Lower lobe of right lung (tissue), 2 donors: ENCODE measurements around the gene SART1. TPM values are rescaled to one million over a fixed set of nuclear protein-coding genes. Genes with fewer than 3 reads are reported as not detected.
A peak's percentile ranks its signal among the peaks of the same experiment; 100 is the strongest.

ENCODE experiments used
- ATAC-seq, 2 donors: fragments of 200-7000 bp; cut with Tn5 transposase; one replicate each; pipeline ENCODE4 v1.9.1; 2020 to 2022; ENCODE audit warnings: mild to moderate bottlenecking in 2 of 2, moderate library complexity in 2 of 2
- DNase-seq: peaks from one replicate; pipeline ENCODE4 v3.0.0-alpha.2; 2020
- H3K27ac ChIP-seq: fragments of 200-600 bp; one replicate; pipeline ENCODE4 v1.8.0; 2022
- H3K27me3 ChIP-seq: fragments of 200-600 bp; one replicate; pipeline ENCODE4 v1.8.0; 2022; ENCODE audit warnings: low read depth
- H3K36me3 ChIP-seq: fragments of 200-600 bp; one replicate; pipeline ENCODE4 v1.8.0; 2022; ENCODE audit warnings: mild to moderate bottlenecking
- H3K4me1 ChIP-seq: fragments of 200-600 bp; one replicate; pipeline ENCODE4 v1.8.0; 2022
- H3K4me3 ChIP-seq: fragments of 200-600 bp; one replicate; pipeline ENCODE4 v1.8.0; 2022; ENCODE audit warnings: mild to moderate bottlenecking
- H3K9me3 ChIP-seq: fragments of 200-600 bp; one replicate; pipeline ENCODE4 v1.8.0; 2022
- intact Hi-C: fragments of 100-400 bp; cut with DNase I; formaldehyde crosslinking; loops from one replicate; pipeline ENCODE4 v1.11.0; 2022
- total RNA-seq: library from RNA; stranded (reverse); fragmentation: NEBNext Ultra II Directional; extraction: Animal tissue kit (Norgen Biotek cat#: 25700); gene quantifications from one replicate; pipeline ENCODE4 v1.2.1, GENCODE V29; 2021
- TF ChIP-seq, protein P1 (sequence below): fragments of 200-600 bp; IDR thresholded peaks from one replicate; pipeline ENCODE4 v1.8.0; 2022; ENCODE audit warnings: antibody characterized with exemption, mild to moderate bottlenecking
- donor health status: DM: no; HTN: yes; CAD: no; lungs with severe emphysema.

SART1 gene
- total RNA-seq, 1 donor from 2014 or later: 51.0 TPM

DNA sequence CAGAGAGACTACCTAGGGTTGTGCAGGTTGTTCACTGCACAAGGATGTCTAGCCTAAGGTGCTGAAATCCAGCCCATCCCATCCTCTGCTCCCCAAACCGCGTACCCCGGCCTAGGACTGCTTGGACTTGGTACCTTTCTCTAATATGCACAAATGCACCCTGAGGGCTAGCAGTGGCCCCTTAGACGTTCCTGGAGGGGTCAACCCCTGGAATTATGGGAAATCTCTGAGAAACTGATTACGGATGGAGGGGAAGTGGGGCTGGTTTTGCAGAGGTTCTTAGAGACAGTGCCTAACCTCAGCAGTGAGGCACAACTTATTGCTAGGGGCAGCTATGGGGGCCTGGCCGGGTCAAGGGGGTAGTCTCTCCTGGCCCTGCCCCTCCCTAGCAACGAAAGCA lies 45.1 kb upstream of the SART1 start:
- intact Hi-C loops: no loop called here
- H3K27me3 ChIP-seq: no peaks in the 10 kb centered on the region
- DNase-seq (no peak), ATAC-seq (no peak)
- no peaks in the 10 kb centered on the region for H3K9me3 ChIP-seq
- H3K27ac ChIP-seq: peak overlapping the region; percentile 67
- H3K36me3 ChIP-seq: peaks cover 8% of the 10 kb centered on the region
- TF ChIP-seq, protein P1, sequence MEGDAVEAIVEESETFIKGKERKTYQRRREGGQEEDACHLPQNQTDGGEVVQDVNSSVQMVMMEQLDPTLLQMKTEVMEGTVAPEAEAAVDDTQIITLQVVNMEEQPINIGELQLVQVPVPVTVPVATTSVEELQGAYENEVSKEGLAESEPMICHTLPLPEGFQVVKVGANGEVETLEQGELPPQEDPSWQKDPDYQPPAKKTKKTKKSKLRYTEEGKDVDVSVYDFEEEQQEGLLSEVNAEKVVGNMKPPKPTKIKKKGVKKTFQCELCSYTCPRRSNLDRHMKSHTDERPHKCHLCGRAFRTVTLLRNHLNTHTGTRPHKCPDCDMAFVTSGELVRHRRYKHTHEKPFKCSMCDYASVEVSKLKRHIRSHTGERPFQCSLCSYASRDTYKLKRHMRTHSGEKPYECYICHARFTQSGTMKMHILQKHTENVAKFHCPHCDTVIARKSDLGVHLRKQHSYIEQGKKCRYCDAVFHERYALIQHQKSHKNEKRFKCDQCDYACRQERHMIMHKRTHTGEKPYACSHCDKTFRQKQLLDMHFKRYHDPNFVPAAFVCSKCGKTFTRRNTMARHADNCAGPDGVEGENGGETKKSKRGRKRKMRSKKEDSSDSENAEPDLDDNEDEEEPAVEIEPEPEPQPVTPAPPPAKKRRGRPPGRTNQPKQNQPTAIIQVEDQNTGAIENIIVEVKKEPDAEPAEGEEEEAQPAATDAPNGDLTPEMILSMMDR: no peak
- no peak overlapping the region for H3K4me3 ChIP-seq
- H3K4me1 ChIP-seq: peaks cover 61% of the 10 kb centered on the region

DNA sequence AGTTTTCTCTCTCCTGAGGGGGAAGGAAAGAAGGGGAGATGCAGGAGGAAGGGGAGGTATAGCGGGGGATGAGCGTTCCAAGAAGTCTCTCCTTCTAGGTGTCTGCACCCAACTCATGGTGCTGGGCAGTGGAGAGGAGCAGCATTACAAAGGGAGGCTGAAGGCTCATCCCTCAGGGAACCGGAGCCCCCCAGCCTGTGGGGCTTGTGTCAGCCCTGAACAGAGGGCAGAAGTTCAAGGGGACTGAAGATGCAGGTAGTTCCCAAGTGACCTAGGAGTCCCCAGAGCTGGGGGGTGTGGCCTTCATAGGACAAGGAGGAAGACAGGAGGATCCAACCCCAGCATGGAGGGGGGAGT lies 44.5 kb upstream of the SART1 start:
- TF ChIP-seq, protein P1: no peak
- ATAC-seq: no peak
- H3K27ac ChIP-seq: no peak overlapping the region
- H3K27me3 ChIP-seq: no peaks in the 10 kb centered on the region
- peak overlapping the region; percentile 98 for H3K4me3 ChIP-seq
- H3K36me3 ChIP-seq: peaks cover 11% of the 10 kb centered on the region
- peaks cover 54% of the 10 kb centered on the region for H3K4me1 ChIP-seq
- H3K9me3 ChIP-seq: no peaks in the 10 kb centered on the region
- intact Hi-C loops: no loop called here
- DNase-seq: no peak

DNA sequence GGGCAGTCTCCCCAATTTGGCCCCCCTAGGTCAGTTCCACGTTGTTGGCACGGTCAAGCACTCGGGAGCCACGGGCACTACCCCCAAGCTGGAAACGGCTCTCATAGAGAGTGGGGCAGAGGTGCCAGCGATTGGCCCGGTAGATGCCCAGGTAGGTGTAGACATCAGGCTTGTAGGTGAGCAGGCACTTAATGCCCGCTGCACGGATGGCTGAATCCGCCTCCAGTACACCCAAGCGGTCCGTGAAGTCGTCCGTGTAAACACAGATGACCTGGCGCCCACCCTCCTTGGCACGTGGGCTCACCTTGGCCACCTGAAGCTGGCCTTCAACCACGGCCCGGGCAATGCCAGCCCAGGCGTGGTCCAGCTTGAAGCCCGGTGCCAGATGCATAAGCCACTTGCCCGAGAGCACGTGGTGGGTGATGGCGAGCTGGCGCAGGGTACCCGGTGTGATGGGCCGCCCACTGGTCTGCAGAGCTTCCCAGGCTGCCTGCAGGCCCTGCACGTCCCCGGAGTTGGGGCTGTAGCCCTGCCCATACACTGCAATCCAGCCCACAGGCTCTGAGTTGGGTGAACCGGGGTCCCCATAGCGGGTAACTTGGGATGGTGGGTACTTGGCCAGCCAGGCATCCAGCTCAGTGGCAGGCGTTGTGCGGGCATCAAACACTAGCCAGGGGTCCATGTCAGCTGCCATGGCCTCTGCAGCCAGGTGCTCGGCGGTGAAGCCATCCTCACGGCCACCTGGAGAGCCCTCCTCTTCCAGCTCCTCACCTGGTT lies 43.9 kb upstream of the SART1 start:
- H3K36me3 ChIP-seq: peaks cover 17% of the 10 kb centered on the region
- intact Hi-C loops: no loop called here
- H3K27me3 ChIP-seq: no peaks in the 10 kb centered on the region
- peaks cover 51% of the 10 kb centered on the region for H3K4me1 ChIP-seq
- DNase-seq (no peak), ATAC-seq (no peak)
- no peaks in the 10 kb centered on the region for H3K9me3 ChIP-seq
- H3K27ac ChIP-seq: peak overlapping the region; percentile 97
- peak overlapping the region; percentile 98 for H3K4me3 ChIP-seq
- TF ChIP-seq, protein P1: no peak

DNA sequence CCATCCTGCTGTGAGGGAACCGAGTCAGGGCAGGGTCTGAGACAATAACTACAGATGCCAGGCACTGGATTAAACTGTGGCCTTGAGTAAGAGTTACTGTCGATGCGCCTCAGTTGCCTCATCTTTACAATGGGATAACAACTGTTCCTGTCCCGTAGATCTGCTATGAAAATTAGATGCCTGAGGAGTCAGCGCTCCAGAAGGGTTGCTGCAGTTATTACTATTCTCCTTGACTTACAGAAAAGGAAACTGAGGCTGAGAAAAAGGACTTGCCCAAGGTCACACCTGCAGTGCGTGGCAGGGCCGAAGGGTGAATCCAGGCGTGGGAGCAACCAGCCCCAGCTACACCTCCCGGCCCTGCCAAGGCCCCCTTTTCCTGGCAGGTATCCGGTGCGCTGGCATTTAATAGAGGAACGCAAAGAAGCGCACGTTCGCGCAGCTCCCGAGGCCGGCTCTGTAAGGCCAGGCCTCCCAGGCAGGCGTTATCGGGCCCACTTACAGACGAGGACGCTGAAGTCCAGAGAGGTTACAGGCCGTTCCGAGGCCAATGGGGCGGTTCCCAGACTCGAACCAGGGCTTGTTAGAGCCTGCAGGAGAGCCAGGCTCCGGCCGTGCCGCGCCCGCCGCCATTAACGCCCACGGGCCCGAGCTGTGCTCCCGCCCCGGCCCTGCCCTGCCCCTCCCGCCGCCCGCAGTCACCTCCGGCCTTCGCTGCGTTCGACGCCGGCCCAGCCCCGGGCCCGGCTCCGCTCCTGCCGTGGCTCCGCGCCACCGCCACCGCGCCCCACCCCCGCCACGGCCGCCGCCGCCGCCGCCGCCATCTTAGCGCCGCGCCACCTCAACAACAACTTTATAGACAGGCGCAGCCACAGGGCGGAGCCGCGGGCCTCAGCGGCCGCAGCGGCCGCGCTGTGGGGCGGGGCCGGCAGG lies 43.1 kb upstream of the SART1 start, which contains the start of gene C11orf68:
C11orf68 (minus strand) TSS at position 852 of the 930 bp plus-strand sequence; CDS start at position 821, 31 bp downstream.
- Histone ChIP-seq H3K27ac (peak within 1 kb of the TSS; percentile 97), H3K4me3 (peak within 1 kb of the TSS; percentile 99), H3K9me3 (no peaks in the 10 kb centered on the region), H3K36me3 (peaks cover 26% of the 10 kb centered on the region), H3K27me3 (no peaks in the 10 kb centered on the region), H3K4me1 (peaks cover 51% of the 10 kb centered on the region)
- DNase-seq (no peak), ATAC-seq (no peak)
- TF ChIP-seq, protein P1: no peak
- intact Hi-C loops: no loop called here

DNA sequence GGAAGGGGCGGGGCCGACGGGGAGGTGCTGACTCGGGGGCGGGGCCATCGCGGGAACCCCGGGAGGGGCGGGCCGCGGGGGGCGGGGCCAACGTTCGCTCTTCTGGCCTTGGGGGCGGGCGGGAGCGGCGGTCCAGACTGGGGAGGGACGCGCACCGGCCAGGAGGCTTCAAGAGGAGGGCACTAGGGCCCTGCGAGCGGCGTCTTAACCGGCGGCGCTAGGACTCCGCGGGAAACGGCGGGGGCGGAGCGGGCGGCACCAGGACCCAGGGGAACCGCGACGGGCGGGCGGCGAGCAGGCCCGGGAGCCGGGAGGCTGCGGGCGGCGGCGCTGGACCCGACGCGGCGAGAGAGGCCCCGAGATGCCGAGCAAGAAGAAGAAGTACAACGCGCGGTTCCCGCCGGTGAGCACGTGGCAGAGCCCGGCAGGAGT lies 42.4 kb upstream of the SART1 start, which contains the start of gene DRAP1:
DRAP1 (plus strand) TSS at position 286 of the 432 bp plus-strand sequence; CDS start at position 362, 76 bp downstream.
- Histone ChIP-seq H3K36me3 (peaks cover 28% of the 10 kb centered on the region), H3K4me1 (peaks cover 51% of the 10 kb centered on the region), H3K4me3 (peak within 1 kb of the TSS; percentile 99), H3K9me3 (no peaks in the 10 kb centered on the region), H3K27me3 (no peaks in the 10 kb centered on the region), H3K27ac (peak within 1 kb of the TSS; percentile 97)
- TF ChIP-seq, protein P1: peak; percentile 11
- intact Hi-C loops: no loop called here
- ATAC-seq: peak; percentile 94 to 96
- peak; percentile 100 for DNase-seq
